Measurements from ENCODE around the gene E2F1.

GRCh38 chr20:33673410-33674293 is 12.5 kb downstream of the E2F1 start:
- TF ChIP-seq PATZ1 (CRISPR knock-in tag; IDR thresholded peaks at IDR 0.05; ENCODE audit: borderline replicate concordance) (no peak), CSRNP3 (CRISPR knock-in tag; IDR thresholded peaks at IDR 0.05) (no peak), ZFP30 (CRISPR knock-in tag; IDR thresholded peaks at IDR 0.05) (no peak), ZNF70 (CRISPR knock-in tag; IDR thresholded peaks at IDR 0.05) (no peak), SNAI2 (CRISPR knock-in tag; IDR thresholded peaks at IDR 0.05) (no peak), ZNF565 (CRISPR knock-in tag; conservative IDR thresholded peaks at IDR 0.05; ENCODE audit: low read depth) (no peak), BACH2 (CRISPR knock-in tag; IDR thresholded peaks at IDR 0.05; ENCODE audit: borderline replicate concordance) (no peak), PPARA (CRISPR knock-in tag; IDR thresholded peaks at IDR 0.05; ENCODE audit: borderline replicate concordance) (no peak), CSDC2 (CRISPR knock-in tag; IDR thresholded peaks at IDR 0.05) (no peak), ISL1 (CRISPR knock-in tag; IDR thresholded peaks at IDR 0.05) (no peak), ZC3H10 (CRISPR knock-in tag; IDR thresholded peaks at IDR 0.05) (no peak)

Data from SK-N-SH treated with all-trans-retinoic acid at 6 μM for 48 hours (cell line).